ENCODE results near the gene MOCS3.

- no peak for TF ChIP-seq POLR2AphosphoS5 (IDR thresholded peaks at IDR 0.05)
- TF ChIP-seq CTCF (IDR thresholded peaks at IDR 0.05; ENCODE audit: poor library complexity, severe bottlenecking), result no peak
- TF ChIP-seq RAD21 (conservative IDR thresholded peaks at IDR 0.05), result no peak
- no peak for TF ChIP-seq EZH2 (IDR thresholded peaks at IDR 0.05; ENCODE audit: borderline replicate concordance, insufficient read depth, low read length, poor library complexity, severe bottlenecking)
- TF ChIP-seq MXI1 (conservative IDR thresholded peaks at IDR 0.05; ENCODE audit: poor library complexity, severe bottlenecking), result no peak
These were observed 52.9 kb downstream of the MOCS3 start for GRCh38 chr20:51011479-51011878.
